K562 (cell line): ENCODE data around the gene TRIM71.

Experiments
- ATF6 ChIP-seq: sonication (generic); formaldehyde crosslinking; IDR thresholded peaks from 2 replicates; pipeline ENCODE4 v1.4.0; 2020; ENCODE audit warnings: mild to moderate bottlenecking, missing genetic modification reagents
- CREB1 ChIP-seq, 2 experiments: sonication (generic) in 1 of 2; formaldehyde crosslinking in 1 of 2; IDR thresholded peaks; 2 replicates each; pipeline versions ENCODE4 v1.6.1 to v1.8.0; 2012 to 2022; ENCODE audit warnings: inconsistent platforms in 1 of 2, mild to moderate bottlenecking in 1 of 2, missing genetic modification reagents in 1 of 2, moderate library complexity in 1 of 2
- CTCF ChIP-seq, 3 experiments: IDR thresholded peaks in 2 of 3; conservative IDR thresholded peaks in 1 of 3; 2 replicates each; pipeline ENCODE4 v1.5.1; 2011 to 2012; ENCODE audit warnings: low read length in 3 of 3, mild to moderate bottlenecking in 3 of 3, control low read depth in 2 of 3, improper control_type of control experiment in 1 of 3, inconsistent platforms in 1 of 3, low read depth in 1 of 3, mixed read lengths in 1 of 3, moderate library complexity in 1 of 3; ENCODE audit not compliant: insufficient read depth in 2 of 3
- ELK1 ChIP-seq: sonication (generic); formaldehyde crosslinking; IDR thresholded peaks from 2 replicates; pipeline ENCODE4 v1.8.1; 2022; ENCODE audit warnings: missing genetic modification reagents
- HDAC1 ChIP-seq, 2 experiments: fragments of 450-650 bp; IDR thresholded peaks; 2 replicates each; pipeline ENCODE4 v1.6.1; 2016 to 2017; ENCODE audit warnings: inconsistent platforms in 1 of 2, mild to moderate bottlenecking in 1 of 2, moderate library complexity in 1 of 2
- SNRNP70 ChIP-seq: fragments of 200-400 bp; formaldehyde crosslinking; optimal IDR thresholded peaks from 2 replicates; pipeline ENCODE3; 2017; ENCODE audit warnings: low read depth, low read length
- U2AF2 ChIP-seq: fragments of 200-400 bp; formaldehyde crosslinking; optimal IDR thresholded peaks from 2 replicates; pipeline ENCODE3; 2017; ENCODE audit warnings: low read depth, mild to moderate bottlenecking, low read length
- ZBTB33 ChIP-seq: sonication (generic); formaldehyde crosslinking; IDR thresholded peaks from 2 replicates; pipeline ENCODE4 v1.8.1; 2023; ENCODE audit warnings: mild to moderate bottlenecking, missing genetic modification reagents
- ZNF639 ChIP-seq, 2 experiments: fragments of 200-800 bp in 1 of 2; sonication (Bioruptor generic) in 1 of 2; sonication (generic) in 1 of 2; formaldehyde crosslinking in 1 of 2; IDR thresholded peaks in 1 of 2; conservative IDR thresholded peaks in 1 of 2; 2 replicates each; pipeline versions ENCODE4 v1.5.0 to v1.6.1; 2016 to 2020; ENCODE audit warnings: missing compliant biosample characterization in 1 of 2, missing genetic modification characterization in 1 of 2, missing genetic modification reagents in 1 of 2

GRCh38 chr3:32886296-32886695, 68.5 kb downstream of the TRIM71 start:
- TF ChIP-seq ZBTB33 (CRISPR knock-in tag) (no peak), ATF6 (CRISPR knock-in tag) (no peak), CREB1 (IDR thresholded peaks at IDR 0.05) (no peak), CREB1 (CRISPR knock-in tag; IDR thresholded peaks at IDR 0.05) (no peak), ELK1 (CRISPR knock-in tag) (no peak), U2AF2 (no peak), CTCF (IDR thresholded peaks at IDR 0.05 in 2 of 3, conservative IDR thresholded peaks at IDR 0.05 in 1 of 3; ENCODE audit: insufficient read depth in 2 of 3, low read depth in 1 of 3, low read length in 3 of 3) (no peak), SNRNP70 (no peak), HDAC1 (IDR thresholded peaks at IDR 0.05) (no peak), ZNF639 (CRISPR knock-in tag; conservative IDR thresholded peaks at IDR 0.05 in 1 of 2, IDR thresholded peaks at IDR 0.05 in 1 of 2) (no peak)
